ENCODE results near the gene RRH.

- TF ChIP-seq POLR2A (IDR thresholded peaks at IDR 0.05), result no peak
- no peak for TF ChIP-seq CTCF (IDR thresholded peaks at IDR 0.05)
Measured at GRCh38 chr4:109875106-109875505, 47.3 kb downstream of the RRH start.

Measured in Peyer's patch (tissue), 4 donors.